ENCODE data around the gene AFAP1. TPM values are rescaled to one million over a fixed set of nuclear protein-coding genes. Genes with fewer than 3 reads are reported as not detected.
"Not testable (repeated sequence)": the region's sequence is repeated elsewhere in the genome, so short reads cannot be mapped to it uniquely, and the experiment has no call there.

Gene AFAP1
- total RNA-seq, 1 donor from 2014 or later: 48.3 TPM

GRCh38 chr4:7950301-7951092 lies 10.8 kb upstream of the AFAP1 start:
- DNase-seq (ENCODE audit: low spot score): no peak
- H3K4me3 Mint-ChIP-seq: no peak overlapping the region
- no peaks in the 10 kb centered on the region for H3K36me3 Mint-ChIP-seq (ENCODE audit: low read depth)
- H3K27ac Mint-ChIP-seq: no peak overlapping the region
- H3K4me1 Mint-ChIP-seq (ENCODE audit: low read depth): peaks cover 16% of the 10 kb centered on the region
- peaks cover 4% of the 10 kb centered on the region for H3K27me3 Mint-ChIP-seq (ENCODE audit: insufficient read depth)
- intact Hi-C loops (cut with micrococcal nuclease): no loop called here
- H3K9me3 Mint-ChIP-seq: peaks cover 20% of the 10 kb centered on the region

- Mint-ChIP-seq H3K27me3 (ENCODE audit: insufficient read depth) (peaks cover 4% of the 10 kb centered on the region), H3K9me3 (peaks cover 20% of the 10 kb centered on the region), H3K27ac (no peak overlapping the region), H3K36me3 (ENCODE audit: low read depth) (no peaks in the 10 kb centered on the region), H3K4me1 (ENCODE audit: low read depth) (peaks cover 16% of the 10 kb centered on the region), H3K4me3 (no peak overlapping the region)
- no peak for DNase-seq (ENCODE audit: low spot score)
- intact Hi-C loops (cut with micrococcal nuclease): no loop called here
Measured at GRCh38 chr4:7949759-7950158, 10.1 kb upstream of the AFAP1 start.

- intact Hi-C loops (cut with micrococcal nuclease): loop anchor here (1.0 kb wide), 1 partner anchor 12 kb away; no protein-coding TSS in a partner anchor
- no peak overlapping the region for H3K27ac Mint-ChIP-seq
- peaks cover 19% of the 10 kb centered on the region for H3K9me3 Mint-ChIP-seq
- no peak overlapping the region for H3K4me3 Mint-ChIP-seq
- no peak for DNase-seq (ENCODE audit: low spot score)
- H3K36me3 Mint-ChIP-seq (ENCODE audit: low read depth): no peaks in the 10 kb centered on the region
- peaks cover 16% of the 10 kb centered on the region for H3K4me1 Mint-ChIP-seq (ENCODE audit: low read depth)
- H3K27me3 Mint-ChIP-seq (ENCODE audit: insufficient read depth): peaks cover 8% of the 10 kb centered on the region
Measured at GRCh38 chr4:7947927-7948326, 8.3 kb upstream of the AFAP1 start.

GRCh38 chr4:7945709-7946380 lies 6.2 kb upstream of the AFAP1 start:
- Mint-ChIP-seq H3K4me3 (no peak overlapping the region), H3K4me1 (ENCODE audit: low read depth) (peaks cover 22% of the 10 kb centered on the region), H3K9me3 (peaks cover 4% of the 10 kb centered on the region), H3K36me3 (ENCODE audit: low read depth) (no peaks in the 10 kb centered on the region), H3K27me3 (ENCODE audit: insufficient read depth) (peaks cover 14% of the 10 kb centered on the region), H3K27ac (no peak overlapping the region)
- intact Hi-C loops (cut with micrococcal nuclease): no loop called here
- no peak for DNase-seq (ENCODE audit: low spot score)

- Mint-ChIP-seq H3K4me1 (ENCODE audit: low read depth) (peaks cover 24% of the 10 kb centered on the region), H3K36me3 (ENCODE audit: low read depth) (no peaks in the 10 kb centered on the region), H3K27ac (no peak overlapping the region), H3K27me3 (ENCODE audit: insufficient read depth) (peaks cover 14% of the 10 kb centered on the region), H3K4me3 (no peak overlapping the region), H3K9me3 (no peaks in the 10 kb centered on the region)
- intact Hi-C loops (cut with micrococcal nuclease): no loop called here
- DNase-seq (ENCODE audit: low spot score): no peak
Measured at GRCh38 chr4:7944599-7945220, 5.0 kb upstream of the AFAP1 start.

GRCh38 chr4:7943688-7944087 lies 4.0 kb upstream of the AFAP1 start:
- H3K9me3 Mint-ChIP-seq; H3K36me3 Mint-ChIP-seq (ENCODE audit: low read depth); H3K27ac Mint-ChIP-seq; H3K4me3 Mint-ChIP-seq; DNase-seq (ENCODE audit: low spot score); intact Hi-C loops (cut with micrococcal nuclease): not testable (repeated sequence)
- Mint-ChIP-seq H3K4me1 (ENCODE audit: low read depth) (peaks cover 17% of the 10 kb centered on the region), H3K27me3 (ENCODE audit: insufficient read depth) (peaks cover 13% of the 10 kb centered on the region)

- intact Hi-C loops (cut with micrococcal nuclease): no loop called here
- Mint-ChIP-seq H3K27me3 (ENCODE audit: insufficient read depth) (peaks cover 14% of the 10 kb centered on the region), H3K4me1 (ENCODE audit: low read depth) (peaks cover 16% of the 10 kb centered on the region), H3K27ac (no peak overlapping the region), H3K4me3 (no peak overlapping the region), H3K36me3 (ENCODE audit: low read depth) (no peaks in the 10 kb centered on the region), H3K9me3 (no peaks in the 10 kb centered on the region)
- no peak for DNase-seq (ENCODE audit: low spot score)
Measured at GRCh38 chr4:7943211-7943610, 3.5 kb upstream of the AFAP1 start.

- Mint-ChIP-seq H3K9me3 (no peaks in the 10 kb centered on the region), H3K27ac (no peak overlapping the region), H3K27me3 (ENCODE audit: insufficient read depth) (peaks cover 22% of the 10 kb centered on the region), H3K4me1 (ENCODE audit: low read depth) (peaks cover 19% of the 10 kb centered on the region), H3K36me3 (ENCODE audit: low read depth) (no peaks in the 10 kb centered on the region), H3K4me3 (peak overlapping the region; percentile 60)
- intact Hi-C loops (cut with micrococcal nuclease): no loop called here
- DNase-seq (ENCODE audit: low spot score): no peak
Measured at GRCh38 chr4:7941965-7942496, 2.4 kb upstream of the AFAP1 start.

- no peak for DNase-seq (ENCODE audit: low spot score)
- H3K4me3 Mint-ChIP-seq: peak overlapping the region; percentile 74
- H3K4me1 Mint-ChIP-seq (ENCODE audit: low read depth): peaks cover 19% of the 10 kb centered on the region
- H3K9me3 Mint-ChIP-seq: no peaks in the 10 kb centered on the region
- H3K27me3 Mint-ChIP-seq (ENCODE audit: insufficient read depth): peaks cover 27% of the 10 kb centered on the region
- intact Hi-C loops (cut with micrococcal nuclease): no loop called here
- peak overlapping the region; percentile 31 for H3K27ac Mint-ChIP-seq
- H3K36me3 Mint-ChIP-seq (ENCODE audit: low read depth): no peaks in the 10 kb centered on the region
Measured at GRCh38 chr4:7941111-7941964, 1.7 kb upstream of the AFAP1 start.

- H3K27ac Mint-ChIP-seq: peak overlapping the region; percentile 34
- no peaks in the 10 kb centered on the region for H3K9me3 Mint-ChIP-seq
- H3K36me3 Mint-ChIP-seq (ENCODE audit: low read depth): no peaks in the 10 kb centered on the region
- peaks cover 23% of the 10 kb centered on the region for H3K27me3 Mint-ChIP-seq (ENCODE audit: insufficient read depth)
- DNase-seq (ENCODE audit: low spot score): no peak
- peaks cover 28% of the 10 kb centered on the region for H3K4me1 Mint-ChIP-seq (ENCODE audit: low read depth)
- peak overlapping the region; percentile 86 for H3K4me3 Mint-ChIP-seq
- intact Hi-C loops (cut with micrococcal nuclease): loop anchor here (1.0 to 2.0 kb wide), 5 partner anchors 22 to 220 kb away; partner anchors contain the start of gene ABLIM2
Measured at GRCh38 chr4:7938609-7939376, 868 bp downstream of the AFAP1 start.

- intact Hi-C loops (cut with micrococcal nuclease): loop anchor here (1.0 to 2.0 kb wide), 3 partner anchors 49 to 220 kb away; partner anchors contain the start of gene ABLIM2
- Mint-ChIP-seq H3K27me3 (ENCODE audit: insufficient read depth) (peaks cover 23% of the 10 kb centered on the region), H3K9me3 (no peaks in the 10 kb centered on the region), H3K4me3 (peak overlapping the region; percentile 86), H3K4me1 (ENCODE audit: low read depth) (peaks cover 28% of the 10 kb centered on the region), H3K36me3 (ENCODE audit: low read depth) (no peaks in the 10 kb centered on the region), H3K27ac (peak overlapping the region; percentile 34)
- DNase-seq (ENCODE audit: low spot score): no peak
Measured at GRCh38 chr4:7938266-7938608, 1.4 kb downstream of the AFAP1 start.

GRCh38 chr4:7937006-7937405 lies 2.7 kb downstream of the AFAP1 start:
- Mint-ChIP-seq H3K4me1 (ENCODE audit: low read depth) (peaks cover 28% of the 10 kb centered on the region), H3K27me3 (ENCODE audit: insufficient read depth) (peaks cover 21% of the 10 kb centered on the region), H3K9me3 (no peaks in the 10 kb centered on the region), H3K36me3 (ENCODE audit: low read depth) (no peaks in the 10 kb centered on the region), H3K27ac (no peak overlapping the region), H3K4me3 (peak overlapping the region; percentile 86)
- intact Hi-C loops (cut with micrococcal nuclease): no loop called here
- no peak for DNase-seq (ENCODE audit: low spot score)
